HAP-1 (cell line): ENCODE measurements around the gene VPS41.

ENCODE experiments used
- DNase-seq, 2 experiments: peaks; one replicate each; pipeline ENCODE4 v3.0.0-alpha.2; 2016 to 2020; ENCODE audit warnings: low spot score in 2 of 2
- H3K27me3 ChIP-seq: fragments of 250-450 bp; sonication (Bioruptor Pico); 2 replicates; pipeline ENCODE4 v1.5.1; 2020; ENCODE audit warnings: low read depth, mild to moderate bottlenecking, moderate library complexity
- H3K36me3 ChIP-seq: fragments of 250-450 bp; sonication (Bioruptor Pico); replicated peaks from 2 replicates; pipeline ENCODE4 v1.5.1; 2020; ENCODE audit warnings: mild to moderate bottlenecking
- H3K4me1 ChIP-seq: fragments of 250-450 bp; sonication (Bioruptor Pico); 2 replicates; pipeline ENCODE4 v1.5.1; 2020; ENCODE audit warnings: mild to moderate bottlenecking
- H3K4me3 ChIP-seq: fragments of 250-450 bp; sonication (Bioruptor Pico); 2 replicates; pipeline ENCODE4 v1.5.1; 2020; ENCODE audit warnings: mild to moderate bottlenecking, moderate library complexity
- H3K9me3 ChIP-seq: fragments of 250-450 bp; sonication (Bioruptor Pico); 2 replicates; pipeline ENCODE4 v1.5.1; 2020; ENCODE audit warnings: mild to moderate bottlenecking, moderate library complexity
- in situ Hi-C: fragments of 300-500 bp; cut with MboI; formaldehyde crosslinking; loops from 3 replicates; pipeline ENCODE4 v1.14.3; 2020; ENCODE audit warnings: low sequenced_read_pairs, inconsistent platforms, mixed read lengths

Gene VPS41

DNA sequence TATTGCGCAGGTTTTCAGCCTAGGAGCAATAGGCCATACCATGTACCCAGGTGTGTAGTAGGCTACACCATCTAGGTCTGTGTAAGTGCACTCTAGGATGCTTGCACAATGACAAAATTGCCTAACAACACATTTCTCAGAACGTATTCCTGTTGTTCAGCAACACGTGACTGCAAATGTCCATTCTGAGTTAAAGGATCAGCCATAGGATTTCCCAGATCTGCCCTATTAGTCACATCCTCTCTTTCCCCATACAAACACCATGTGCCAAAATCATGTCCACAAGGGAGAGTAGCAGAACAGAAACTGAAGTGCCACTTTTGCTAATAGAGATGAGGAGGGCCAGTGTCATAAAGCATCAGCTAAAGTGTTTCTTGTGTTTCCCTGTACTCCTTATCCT lies 235.2 kb downstream of the VPS41 start:
- in situ Hi-C loops: no loop called here
- no peaks in the 10 kb centered on the region for H3K27me3 ChIP-seq
- no peaks in the 10 kb centered on the region for H3K9me3 ChIP-seq
- no peak overlapping the region for H3K4me3 ChIP-seq
- H3K36me3 ChIP-seq: no peaks in the 10 kb centered on the region
- DNase-seq: no peak
- H3K4me1 ChIP-seq: no peaks in the 10 kb centered on the region
